ENCODE measurements around the gene NIPBL.

The NIPBL gene

GRCh38 chr5:36841677-36842076 is 34.9 kb upstream of the NIPBL start:
- no peak for TF ChIP-seq FOXM1 (IDR thresholded peaks at IDR 0.05; ENCODE audit: borderline replicate concordance, low read depth)
- TF ChIP-seq USF1 (IDR thresholded peaks at IDR 0.05) = no peak
- no peak for TF ChIP-seq YY1 (IDR thresholded peaks at IDR 0.05; ENCODE audit: low read depth)
- no peak for TF ChIP-seq TEAD4 (IDR thresholded peaks at IDR 0.05)
- no peak for TF ChIP-seq CEBPB (IDR thresholded peaks at IDR 0.05)

- TF ChIP-seq EGR1 (IDR thresholded peaks at IDR 0.05) (no peak), USF1 (IDR thresholded peaks at IDR 0.05) (no peak), CEBPB (IDR thresholded peaks at IDR 0.05) (no peak), CREB1 (IDR thresholded peaks at IDR 0.05; ENCODE audit: low read depth) (no peak), REST (IDR thresholded peaks at IDR 0.05; ENCODE audit: low read depth) (no peak), ZBTB7A (IDR thresholded peaks at IDR 0.05; ENCODE audit: low read depth) (no peak), TAF1 (IDR thresholded peaks at IDR 0.05; ENCODE audit: low read depth) (no peak), TCF12 (IDR thresholded peaks at IDR 0.05; ENCODE audit: low read depth) (no peak), RAD21 (IDR thresholded peaks at IDR 0.05; ENCODE audit: low read depth) (no peak), NFIC (IDR thresholded peaks at IDR 0.05) (no peak), FOXM1 (IDR thresholded peaks at IDR 0.05; ENCODE audit: borderline replicate concordance, low read depth) (no peak), YY1 (IDR thresholded peaks at IDR 0.05; ENCODE audit: low read depth) (no peak)
Observed at GRCh38 chr5:36842087-36842486, 34.5 kb upstream of the NIPBL start.

- TF ChIP-seq TEAD4 (IDR thresholded peaks at IDR 0.05) (no peak), ZBTB7A (IDR thresholded peaks at IDR 0.05; ENCODE audit: low read depth) (no peak), EGR1 (IDR thresholded peaks at IDR 0.05) (no peak), NFIC (IDR thresholded peaks at IDR 0.05) (no peak), CEBPB (IDR thresholded peaks at IDR 0.05) (no peak), MAX (IDR thresholded peaks at IDR 0.05) (no peak), REST (IDR thresholded peaks at IDR 0.05; ENCODE audit: low read depth) (no peak), FOXM1 (IDR thresholded peaks at IDR 0.05; ENCODE audit: borderline replicate concordance, low read depth) (no peak), YY1 (IDR thresholded peaks at IDR 0.05; ENCODE audit: low read depth) (no peak), RAD21 (IDR thresholded peaks at IDR 0.05; ENCODE audit: low read depth) (no peak), TCF12 (IDR thresholded peaks at IDR 0.05; ENCODE audit: low read depth) (no peak), TAF1 (IDR thresholded peaks at IDR 0.05; ENCODE audit: low read depth) (no peak), EP300 (IDR thresholded peaks at IDR 0.05; ENCODE audit: borderline replicate concordance) (no peak), USF1 (IDR thresholded peaks at IDR 0.05) (no peak)
Observed at GRCh38 chr5:36844305-36844704, 32.3 kb upstream of the NIPBL start.

GRCh38 chr5:36854402-36855140 is 22.0 kb upstream of the NIPBL start:
- TF ChIP-seq RAD21 (IDR thresholded peaks at IDR 0.05; ENCODE audit: low read depth) (no peak), TEAD4 (IDR thresholded peaks at IDR 0.05) (no peak), MAX (IDR thresholded peaks at IDR 0.05) (no peak), CREB1 (IDR thresholded peaks at IDR 0.05; ENCODE audit: low read depth) (no peak), EP300 (IDR thresholded peaks at IDR 0.05; ENCODE audit: borderline replicate concordance) (no peak), YY1 (IDR thresholded peaks at IDR 0.05; ENCODE audit: low read depth) (no peak), FOXM1 (IDR thresholded peaks at IDR 0.05; ENCODE audit: borderline replicate concordance, low read depth) (no peak), CEBPB (IDR thresholded peaks at IDR 0.05) (no peak), TAF1 (IDR thresholded peaks at IDR 0.05; ENCODE audit: low read depth) (no peak), USF1 (IDR thresholded peaks at IDR 0.05) (no peak), EGR1 (IDR thresholded peaks at IDR 0.05) (no peak), ZBTB7A (IDR thresholded peaks at IDR 0.05; ENCODE audit: low read depth) (no peak), NFIC (IDR thresholded peaks at IDR 0.05) (no peak), TCF12 (IDR thresholded peaks at IDR 0.05; ENCODE audit: low read depth) (no peak), REST (IDR thresholded peaks at IDR 0.05; ENCODE audit: low read depth) (no peak)
